ENCODE results near the gene SIAH1. TPM values are rescaled to one million over a fixed set of nuclear protein-coding genes. Genes with fewer than 3 reads are reported as not detected.

SIAH1 gene, protein sequence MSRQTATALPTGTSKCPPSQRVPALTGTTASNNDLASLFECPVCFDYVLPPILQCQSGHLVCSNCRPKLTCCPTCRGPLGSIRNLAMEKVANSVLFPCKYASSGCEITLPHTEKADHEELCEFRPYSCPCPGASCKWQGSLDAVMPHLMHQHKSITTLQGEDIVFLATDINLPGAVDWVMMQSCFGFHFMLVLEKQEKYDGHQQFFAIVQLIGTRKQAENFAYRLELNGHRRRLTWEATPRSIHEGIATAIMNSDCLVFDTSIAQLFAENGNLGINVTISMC
- 10 to 100 TPM; 18.9 to 21.9 TPM for total RNA-seq
- 10 to 100 TPM; 51.8 to 60.3 (median 56.1) TPM for polyA plus RNA-seq (ENCODE audit: insufficient read length in 6 of 6)
- long read RNA-seq, donor 1, transcript SIAH1-203 (2 exons, 2,147 nt) = minor isoform, 36 of 102 reads
- long read RNA-seq, donor 1, transcript SIAH1-202 (1 exons, 3,352 nt) = major isoform, 66 of 102 reads
- long read RNA-seq, donor 1, partial matches to known transcripts = 0 of 102 reads
- long read RNA-seq, donor 1, other reads (novel, unspliced or antisense) = 0 of 102 reads
- long read RNA-seq, donor 2, transcript SIAH1-203 (2 exons, 2,147 nt) = minor isoform, 24 of 97 reads
- long read RNA-seq, donor 2, transcript SIAH1-202 (1 exons, 3,352 nt) = major isoform, 73 of 97 reads
- long read RNA-seq, donor 2, partial matches to known transcripts = 0 of 97 reads
- long read RNA-seq, donor 2, other reads (novel, unspliced or antisense) = 0 of 97 reads
- long read RNA-seq, donor 3, transcript SIAH1-203 (2 exons, 2,147 nt) = minor isoform, 30 of 73 reads
- long read RNA-seq, donor 3, transcript SIAH1-202 (1 exons, 3,352 nt) = major isoform, 43 of 73 reads
- long read RNA-seq, donor 3, partial matches to known transcripts = 0 of 73 reads
- long read RNA-seq, donor 3, other reads (novel, unspliced or antisense) = 0 of 73 reads
- long read RNA-seq, donor 4, partial matches to known transcripts = 0 of 2 reads
- long read RNA-seq, donor 4, other reads (novel, unspliced or antisense) = 0 of 2 reads
- long read RNA-seq, donor 5, transcript SIAH1-202 (1 exons, 3,352 nt) = major isoform, 64 of 83 reads
- long read RNA-seq, donor 5, transcript SIAH1-203 (2 exons, 2,147 nt) = minor isoform, 19 of 83 reads
- long read RNA-seq, donor 5, partial matches to known transcripts = 0 of 83 reads
- long read RNA-seq, donor 5, other reads (novel, unspliced or antisense) = 0 of 83 reads
- long read RNA-seq, donor 6, transcript SIAH1-203 (2 exons, 2,147 nt) = minor isoform, 13 of 52 reads
- long read RNA-seq, donor 6, transcript SIAH1-202 (1 exons, 3,352 nt) = major isoform, 39 of 52 reads
- long read RNA-seq, donor 6, partial matches to known transcripts = 0 of 52 reads
- long read RNA-seq, donor 6, other reads (novel, unspliced or antisense) = 0 of 52 reads
- long read RNA-seq, donor 7, transcript SIAH1-203 (2 exons, 2,147 nt) = minor isoform, 10 of 44 reads
- long read RNA-seq, donor 7, transcript SIAH1-202 (1 exons, 3,352 nt) = major isoform, 25 of 44 reads
- long read RNA-seq, donor 7, partial matches to known transcripts = 9 of 44 reads
- long read RNA-seq, donor 7, other reads (novel, unspliced or antisense) = 0 of 44 reads
- long read RNA-seq, donor 8, transcript SIAH1-203 (2 exons, 2,147 nt) = minor isoform, 10 of 68 reads
- long read RNA-seq, donor 8, transcript SIAH1-202 (1 exons, 3,352 nt) = major isoform, 52 of 68 reads
- long read RNA-seq, donor 8, partial matches to known transcripts = 5 of 68 reads
- long read RNA-seq, donor 8, other reads (novel, unspliced or antisense) = 0 of 68 reads
- long read RNA-seq, donor 9 = 0 reads
- long read RNA-seq, donor 10, partial matches to known transcripts = 0 of 4 reads
- long read RNA-seq, donor 10, other reads (novel, unspliced or antisense) = 0 of 4 reads
- long read RNA-seq, donor 11 = 0 reads
- long read RNA-seq, donor 12, transcript SIAH1-203 (2 exons, 2,147 nt) = minor isoform, 19 of 69 reads
- long read RNA-seq, donor 12, transcript SIAH1-202 (1 exons, 3,352 nt) = major isoform, 50 of 69 reads
- long read RNA-seq, donor 12, partial matches to known transcripts = 0 of 69 reads
- long read RNA-seq, donor 12, other reads (novel, unspliced or antisense) = 0 of 69 reads

DNA sequence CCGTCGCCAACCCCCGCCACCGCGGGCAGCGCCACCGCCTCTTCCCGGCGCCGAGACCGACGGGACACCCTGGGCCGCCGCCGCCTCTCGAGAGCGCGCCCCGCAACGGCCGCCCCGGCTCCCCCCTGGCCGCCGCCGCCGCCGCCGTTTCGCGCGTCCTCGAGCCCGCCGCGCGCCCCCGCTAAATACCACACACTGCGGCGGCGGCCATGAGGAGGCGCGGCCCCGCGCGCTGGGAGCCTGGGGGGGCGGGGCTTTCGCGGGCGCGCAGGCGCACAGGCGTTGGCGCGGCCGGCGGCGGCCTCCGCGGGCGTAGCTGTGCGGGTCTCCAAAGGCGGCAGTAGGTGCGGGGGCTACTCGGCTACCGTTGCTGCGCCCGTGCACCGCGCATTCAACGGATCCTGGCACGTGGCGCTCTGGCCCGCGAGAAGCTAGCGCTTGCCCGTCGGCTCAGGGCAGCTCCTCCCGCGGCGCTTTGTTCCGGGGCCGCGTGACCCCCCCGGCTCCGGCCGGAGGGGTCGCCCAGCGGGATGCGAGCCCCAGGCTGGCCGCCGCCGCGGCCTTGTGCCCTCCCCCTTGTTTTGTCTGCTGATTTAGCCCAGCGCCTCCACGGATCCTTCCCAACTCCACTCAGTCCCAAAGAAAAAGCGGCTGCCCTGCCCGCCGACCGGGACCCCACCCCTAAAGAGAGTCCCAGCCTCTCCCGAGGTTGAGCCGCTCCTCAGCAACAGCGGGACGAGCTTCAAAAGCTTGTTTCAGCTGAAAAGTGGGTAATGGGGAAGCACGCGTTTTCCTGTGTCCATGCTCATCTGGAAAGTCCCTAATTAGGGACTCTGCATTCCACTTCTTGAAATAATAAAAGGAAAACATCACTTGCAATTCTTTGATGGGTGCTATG is at the start of gene SIAH1:
SIAH1 (minus strand) TSS at position 161 of the 898 bp plus-strand sequence. CDS start 22,985 bp downstream, outside the sequence.
- intact Hi-C loops (cut with DNase I) = no loop called here
- ATAC-seq = peak; percentile 90
- TF ChIP-seq CTCF (IDR thresholded peaks at IDR 0.05) = no peak

DNA sequence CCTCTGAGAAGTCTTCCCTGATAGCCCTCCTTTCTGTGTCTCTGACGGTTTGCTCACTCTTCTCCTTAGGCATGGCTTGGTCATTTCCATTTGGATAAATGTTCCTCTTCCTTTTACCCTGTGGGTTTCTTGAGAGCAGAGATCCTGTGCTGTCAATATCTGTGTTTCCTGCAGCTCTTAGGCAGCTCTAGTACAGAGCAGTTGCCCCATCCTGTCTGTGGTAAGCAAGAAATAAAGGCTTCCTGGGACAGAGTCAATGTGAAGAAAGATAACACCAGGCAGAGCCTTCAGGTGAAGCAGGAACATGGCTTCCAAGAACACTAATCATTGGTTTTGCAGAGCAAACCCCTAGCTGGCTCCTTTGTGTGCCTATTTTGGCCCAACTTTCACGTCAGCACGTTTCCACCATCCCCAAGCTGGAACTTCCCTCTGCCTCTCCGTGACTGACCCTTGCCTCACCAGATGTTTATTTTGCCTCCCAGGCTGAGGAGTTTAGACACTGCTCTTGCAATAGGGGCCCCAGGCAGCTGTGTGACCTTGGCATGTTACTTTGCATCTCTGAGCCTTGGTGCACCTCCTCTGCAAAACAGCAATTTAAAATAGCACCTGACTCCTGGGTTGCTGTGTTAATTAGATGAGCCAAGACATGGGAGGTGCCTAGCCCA is 49.6 kb upstream of the SIAH1 start:
- intact Hi-C loops (cut with DNase I) = no loop called here
- H3K36me3 ChIP-seq = no peaks in the 10 kb centered on the region
- H3K27me3 ChIP-seq = no peaks in the 10 kb centered on the region
- no peak overlapping the region for H3K4me3 ChIP-seq
- no peak for TF ChIP-seq CTCF (IDR thresholded peaks at IDR 0.05)
- H3K27ac ChIP-seq = peak overlapping the region; percentile 0 to 79
- no peaks in the 10 kb centered on the region for H3K9me3 ChIP-seq
- peak in 1 of 4 donors; percentile 50 for DNase-seq
- peak; percentile 72 for ATAC-seq
- peaks cover 0 to 38% of the 10 kb centered on the region in 2 donors for H3K4me1 ChIP-seq

More for the DNA sequence above, at the start of gene SIAH1:
- peak within 1 kb of the TSS; percentile 95 to 99 for H3K27ac ChIP-seq
- peak within 1 kb of the TSS; percentile 68 to 74 for H3K4me3 ChIP-seq
- DNase-seq = peak; percentile 83 to 97 (median 87)
- H3K27me3 ChIP-seq = no peaks in the 10 kb centered on the region
- H3K36me3 ChIP-seq = no peaks in the 10 kb centered on the region
- peaks cover 8 to 46% of the 10 kb centered on the region in 2 donors for H3K4me1 ChIP-seq
- no peaks in the 10 kb centered on the region for H3K9me3 ChIP-seq

- peak overlapping the region; percentile 0 to 79 for H3K27ac ChIP-seq
Observed at GRCh38 chr16:48433850-48434530, 48.8 kb upstream of the SIAH1 start.

More at GRCh38 chr16:48433850-48434530, 48.8 kb upstream of the SIAH1 start:
- Histone ChIP-seq H3K36me3 (no peaks in the 10 kb centered on the region), H3K27me3 (no peaks in the 10 kb centered on the region), H3K4me3 (no peak overlapping the region), H3K4me1 (peaks cover 0 to 38% of the 10 kb centered on the region in 2 donors), H3K9me3 (no peaks in the 10 kb centered on the region)
- no peak for TF ChIP-seq CTCF (IDR thresholded peaks at IDR 0.05)
- DNase-seq (no peak), ATAC-seq (peak; percentile 50)
- intact Hi-C loops (cut with DNase I) = no loop called here
